ENCODE measurements around the gene BMP6. TPM values are rescaled to one million over a fixed set of nuclear protein-coding genes. Genes with fewer than 3 reads are reported as not detected.

The BMP6 gene
- total RNA-seq, 2 experiments from 2014 or later = not detected

- H3K4me3 ChIP-seq (ENCODE audit: low read length) = no peak overlapping the region
- Mint-ChIP-seq H3K27ac (no peak overlapping the region), H3K4me3 (no peak overlapping the region), H3K27me3 (peaks cover 20% of the 10 kb centered on the region), H3K4me1 (ENCODE audit: low read depth) (no peaks in the 10 kb centered on the region), H3K36me3 (ENCODE audit: low read depth) (no peaks in the 10 kb centered on the region), H3K9me3 (no peaks in the 10 kb centered on the region)
- H3K4me1 ChIP-seq (ENCODE audit: insufficient read depth, low read length) = no peaks in the 10 kb centered on the region
- POLR2A ChIA-PET = no interaction called here
- H3K36me3 ChIP-seq (ENCODE audit: insufficient read depth, low read length) = no peaks in the 10 kb centered on the region
- TF ChIP-seq CTCF (IDR thresholded peaks at IDR 0.05) = no peak
- ATAC-seq (ENCODE audit: poor library complexity) (no peak), DNase-seq (no peak)
- CTCF ChIA-PET = no interaction called here
- peaks cover 2 to 7% of the 10 kb centered on the region in 2 experiments for H3K27me3 ChIP-seq (ENCODE audit: control insufficient read depth in 1 of 2, insufficient read depth in 2 of 2, low read length in 2 of 2)
- intact Hi-C loops (cut with DNase I, micrococcal nuclease) = no loop called here
- no peaks in the 10 kb centered on the region for H3K9me3 ChIP-seq (ENCODE audit: control insufficient read depth in 1 of 2, insufficient read depth in 1 of 2, low read length in 2 of 2)
- no peak overlapping the region for H3K27ac ChIP-seq (ENCODE audit: low read depth in 1 of 2, low read length in 2 of 2)
Measured at GRCh38 chr6:7696061-7696460, 29.8 kb upstream of the BMP6 start.

- Histone ChIP-seq H3K4me1 (ENCODE audit: insufficient read depth, low read length) (no peaks in the 10 kb centered on the region), H3K27ac (ENCODE audit: low read depth in 1 of 2, low read length in 2 of 2) (no peak overlapping the region), H3K36me3 (ENCODE audit: insufficient read depth, low read length) (no peaks in the 10 kb centered on the region), H3K4me3 (ENCODE audit: low read length) (no peak overlapping the region), H3K27me3 (ENCODE audit: control insufficient read depth in 1 of 2, insufficient read depth in 2 of 2, low read length in 2 of 2) (peaks cover 2 to 7% of the 10 kb centered on the region in 2 experiments), H3K9me3 (ENCODE audit: control insufficient read depth in 1 of 2, insufficient read depth in 1 of 2, low read length in 2 of 2) (no peaks in the 10 kb centered on the region)
- TF ChIP-seq CTCF (IDR thresholded peaks at IDR 0.05) = no peak
- ChIA-PET POLR2A (no interaction called here), CTCF (no interaction called here)
- no peak overlapping the region for H3K4me3 Mint-ChIP-seq
- H3K4me1 Mint-ChIP-seq (ENCODE audit: low read depth) = no peaks in the 10 kb centered on the region
- H3K9me3 Mint-ChIP-seq = no peaks in the 10 kb centered on the region
- no peak for ATAC-seq (ENCODE audit: poor library complexity)
- no peak for DNase-seq
- H3K27ac Mint-ChIP-seq = no peak overlapping the region
- intact Hi-C loops (cut with DNase I, micrococcal nuclease) = no loop called here
- H3K36me3 Mint-ChIP-seq (ENCODE audit: low read depth) = no peaks in the 10 kb centered on the region
- H3K27me3 Mint-ChIP-seq = peaks cover 21% of the 10 kb centered on the region
Measured at GRCh38 chr6:7697432-7697819, 28.5 kb upstream of the BMP6 start.

GRCh38 chr6:7697820-7698623 lies 27.9 kb upstream of the BMP6 start:
- ATAC-seq (ENCODE audit: poor library complexity) (no peak), DNase-seq (peak in 3 of 14 experiments; percentile 10 to 71 (median 61))
- H3K4me3 Mint-ChIP-seq = no peak overlapping the region
- POLR2A ChIA-PET = no interaction called here
- Histone ChIP-seq H3K4me3 (ENCODE audit: low read length) (no peak overlapping the region), H3K9me3 (ENCODE audit: control insufficient read depth in 1 of 2, insufficient read depth in 1 of 2, low read length in 2 of 2) (no peaks in the 10 kb centered on the region), H3K36me3 (ENCODE audit: insufficient read depth, low read length) (no peaks in the 10 kb centered on the region), H3K27me3 (ENCODE audit: control insufficient read depth in 1 of 2, insufficient read depth in 2 of 2, low read length in 2 of 2) (peaks cover 2 to 7% of the 10 kb centered on the region in 2 experiments), H3K27ac (ENCODE audit: low read depth in 1 of 2, low read length in 2 of 2) (no peak overlapping the region), H3K4me1 (ENCODE audit: insufficient read depth, low read length) (no peaks in the 10 kb centered on the region)
- CTCF ChIA-PET = no interaction called here
- no peaks in the 10 kb centered on the region for H3K4me1 Mint-ChIP-seq (ENCODE audit: low read depth)
- no peaks in the 10 kb centered on the region for H3K9me3 Mint-ChIP-seq
- peaks cover 20% of the 10 kb centered on the region for H3K27me3 Mint-ChIP-seq
- H3K27ac Mint-ChIP-seq = no peak overlapping the region
- intact Hi-C loops (cut with DNase I, micrococcal nuclease) = no loop called here
- no peak for TF ChIP-seq CTCF (IDR thresholded peaks at IDR 0.05)
- H3K36me3 Mint-ChIP-seq (ENCODE audit: low read depth) = no peaks in the 10 kb centered on the region

All from CD4-positive, alpha-beta T cell (primary cell).